K562 treated with DMSO at 1 percent for 4 hours (cell line): ENCODE measurements around the gene CACNG7. TPM values are rescaled to one million over a fixed set of nuclear protein-coding genes. Genes with fewer than 3 reads are reported as not detected.

Experiments used
- total RNA-seq: library from RNA; unstranded; fragments of 300-600 nt; gene quantifications from 2 replicates; pipeline ENCODE4 v1.2.3, GENCODE V29; 2022; ENCODE audit not compliant: insufficient read depth

Gene CACNG7
- not detected in 2 replicates for total RNA-seq

DNA sequence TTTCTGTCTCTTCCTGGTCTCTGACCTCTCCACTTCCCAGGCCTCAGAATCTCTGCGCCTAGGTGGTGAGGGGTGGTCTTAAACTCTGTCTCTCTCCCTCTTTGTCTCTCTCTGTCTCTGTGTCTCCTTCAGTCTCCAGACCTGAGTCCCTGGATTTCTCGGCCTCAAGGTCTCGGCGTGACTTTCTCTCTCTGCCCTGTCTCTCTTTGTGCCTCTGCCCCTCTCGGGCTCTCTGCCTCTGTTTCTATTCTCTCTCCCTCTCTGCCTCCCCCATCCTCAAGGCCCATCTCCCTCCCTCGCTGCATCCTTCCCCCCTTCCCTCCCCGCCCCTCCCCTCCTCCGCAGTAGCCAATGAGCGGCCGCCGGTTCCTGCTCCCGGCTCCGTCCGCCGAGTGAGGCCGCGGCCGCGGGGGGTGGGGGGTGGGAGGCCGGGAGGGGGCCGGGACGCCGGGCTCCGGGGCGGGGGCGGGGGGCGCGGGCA lies at the start of gene CACNG7:
Gene CACNG7 (plus strand): TSS at position 344 of the 481 bp plus-strand sequence. CDS start 3,554 bp downstream, outside the sequence.

GRCh38 chr19:53867225-53868090 lies 41.6 kb upstream of the CACNG7 start, which contains the start of gene MYADM:
MYADM (plus strand) TSS chr19:53867883; CDS start chr19:53873530, 5,647 bp downstream.

GRCh38 chr19:53881482-53882390 lies 27.3 kb upstream of the CACNG7 start, which contains the start of gene PRKCG:
PRKCG (plus strand) TSS chr19:53882197; CDS start chr19:53882495, 298 bp downstream.

GRCh38 chr19:53962887-53963431 lies 53.9 kb downstream of the CACNG7 start, which contains the start of gene CACNG8:
CACNG8 (plus strand) TSS chr19:53962937.

GRCh38 chr19:53991224-53992113 lies 82.4 kb downstream of the CACNG7 start, which contains the start of gene CACNG6:
CACNG6 (plus strand) TSS chr19:53991637; CDS start chr19:53992878, 1,241 bp downstream.

Other genes starting within 250 kb of the CACNG7 start
- gene NLRP12, start 85.0 kb upstream of the CACNG7 start, total RNA-seq = not detected in 2 replicates
- gene MYADM, start 41.4 kb upstream of the CACNG7 start, total RNA-seq = 31.9 and 42.1 TPM in 2 replicates
- not detected in 2 replicates for gene PRKCG, start 27.1 kb upstream of the CACNG7 start, total RNA-seq
- gene CACNG8, start 53.7 kb downstream of the CACNG7 start, total RNA-seq = not detected in 2 replicates
- not detected in 2 replicates for gene CACNG6, start 82.4 kb downstream of the CACNG7 start, total RNA-seq
- not detected in 2 replicates for gene VSTM1, start 154.6 kb downstream of the CACNG7 start, total RNA-seq
- gene TARM1, start 172.1 kb downstream of the CACNG7 start, total RNA-seq = not detected in 2 replicates
- gene OSCAR, start 191.5 kb downstream of the CACNG7 start, total RNA-seq = 2.3 and 3.6 TPM in 2 replicates
- 61.7 and 117 TPM in 2 replicates for gene NDUFA3, start 193.6 kb downstream of the CACNG7 start, total RNA-seq
- 7.9 and 11.9 TPM in 2 replicates for gene TFPT, start 206.4 kb downstream of the CACNG7 start, total RNA-seq
- 62.7 and 68.2 TPM in 2 replicates for gene PRPF31, start 206.5 kb downstream of the CACNG7 start, total RNA-seq
- 73.8 and 80.3 TPM in 2 replicates for gene CNOT3, start 228.5 kb downstream of the CACNG7 start, total RNA-seq